GM12878 (cell line): ENCODE results near the gene COL4A2. TPM values are rescaled to one million over a fixed set of nuclear protein-coding genes. Genes with fewer than 3 reads are reported as not detected.

Source experiments
- ATAC-seq: fragments of 200-7000 bp; cut with Tn5 transposase; 3 replicates; pipeline ENCODE4 v1.9.1; 2020; ENCODE audit warnings: mild to moderate bottlenecking, moderate library complexity
- BruUV-seq: library from RNA; stranded (reverse); fragments of 400-500 nt; replicated peaks from 2 replicates; lab custom pipeline; 2021; lab: Mats Ljungman, UMichigan
- CTCF ChIA-PET: fragments of 300-600 bp; sonication (Branson Sonifier 250); formaldehyde crosslinking; extraction: SDS; loops from one replicate; lab custom pipeline; 2021; ENCODE audit warnings: inconsistent platforms; lab: Yijun Ruan, JAX
- POLR2A ChIA-PET: fragments of 350-600 bp; formaldehyde crosslinking; extraction: SDS; loops from one replicate; lab custom pipeline; 2021; ENCODE audit warnings: inconsistent platforms; lab: Charles Lee
- RAD21 ChIA-PET: fragments of 300-600 bp; sonication (Branson Sonifier 250); formaldehyde crosslinking; loops from one replicate; lab custom pipeline; 2023; ENCODE audit warnings: antibody characterized with exemption; ENCODE audit not compliant: unreplicated experiment; lab: Charles Lee
- SMC1A ChIA-PET: fragments of 300-600 bp; sonication (Branson Sonifier 250); formaldehyde crosslinking; loops from one replicate; lab custom pipeline; 2023; ENCODE audit not compliant: unreplicated experiment, uncharacterized antibody; lab: Charles Lee
- DNase-seq: peaks from one replicate; pipeline ENCODE4 v3.0.0-alpha.2; 2011; ENCODE audit warnings: low read depth, low spot score
- FAIRE-seq: peaks from 3 replicates; lab custom pipeline; 2011; peaks lifted over from hg19 to GRCh38; lab: Jason Lieb, UNC
- H2AFZ ChIP-seq: 2 replicates; pipeline ENCODE4 v1.6.0; 2011; ENCODE audit warnings: low read depth, low read length, control low read depth; ENCODE audit not compliant: control insufficient read depth
- H3K27ac ChIP-seq: 2 replicates; pipeline ENCODE4 v1.5.1; 2011; ENCODE audit warnings: control low read depth; ENCODE audit not compliant: control insufficient read depth, insufficient read depth
- H3K27me3 ChIP-seq, 2 experiments: replicated peaks in 1 of 2; 2 replicates each; pipeline versions ENCODE4 v1.6.0 to v1.6.1; 2011; ENCODE audit warnings: low read length in 1 of 2; ENCODE audit not compliant: control insufficient read depth in 2 of 2, insufficient read depth in 2 of 2
- H3K36me3 ChIP-seq, 2 experiments: 2 replicates each; pipeline ENCODE4 v1.5.1; 2011; ENCODE audit warnings: low read length in 1 of 2; ENCODE audit not compliant: control insufficient read depth in 2 of 2, insufficient read depth in 2 of 2
- H3K4me1 ChIP-seq: 2 replicates; pipeline ENCODE4 v1.6.1; 2011; ENCODE audit warnings: mild to moderate bottlenecking, low read length, moderate library complexity, mixed read lengths; ENCODE audit not compliant: control insufficient read depth, insufficient read depth
- H3K4me2 ChIP-seq: 2 replicates; pipeline ENCODE4 v1.6.0; 2011; ENCODE audit warnings: control low read depth; ENCODE audit not compliant: control insufficient read depth, insufficient read depth
- H3K4me3 ChIP-seq: fragments of 200-600 bp; sonication (generic); 2 replicates; pipeline ENCODE4 v1.5.1; 2016
- H3K79me2 ChIP-seq: 2 replicates; pipeline ENCODE4 v1.6.0; 2011; ENCODE audit warnings: low read length; ENCODE audit not compliant: control insufficient read depth, insufficient read depth
- H3K9ac ChIP-seq: 2 replicates; pipeline ENCODE4 v1.8.0; 2011; ENCODE audit warnings: low read length, control low read depth, mixed read lengths; ENCODE audit not compliant: control insufficient read depth, insufficient read depth
- H3K9me3 ChIP-seq: replicated peaks from 3 replicates; pipeline ENCODE4 v1.5.1; 2011; ENCODE audit warnings: mild to moderate bottlenecking, low read length; ENCODE audit not compliant: control insufficient read depth, insufficient read depth
- H4K20me1 ChIP-seq: 2 replicates; pipeline ENCODE4 v1.6.0; 2011; ENCODE audit not compliant: control insufficient read depth, insufficient read depth
- CEBPZ ChIP-seq: fragments of 150-350 bp; IDR thresholded peaks from 2 replicates; pipeline ENCODE4 v1.6.1; 2016; ENCODE audit warnings: low read depth, low read length
- ELK1 ChIP-seq: IDR thresholded peaks from 2 replicates; pipeline ENCODE4 v1.6.1; 2012; ENCODE audit warnings: low read depth, low read length, improper control_type of control experiment
- MTA3 ChIP-seq: IDR thresholded peaks from 2 replicates; pipeline ENCODE4 v1.6.1; 2012; ENCODE audit warnings: low read length, inconsistent platforms, borderline replicate concordance
- MXI1 ChIP-seq: fragments of 150-350 bp; IDR thresholded peaks from 2 replicates; pipeline ENCODE4 v1.6.1; 2011; ENCODE audit warnings: low read depth, mild to moderate bottlenecking, inconsistent platforms, low read length, improper control_type of control experiment
- PAX8 ChIP-seq: fragments of 450-650 bp; IDR thresholded peaks from 2 replicates; pipeline ENCODE4 v1.6.1; 2017; ENCODE audit warnings: mild to moderate bottlenecking, moderate library complexity
- PRDM15 ChIP-seq: fragments of 450-650 bp; formaldehyde crosslinking; IDR thresholded peaks from 2 replicates; pipeline ENCODE4 v1.4.0; 2020; ENCODE audit warnings: mild to moderate bottlenecking, moderate library complexity
- TBL1XR1 ChIP-seq: IDR thresholded peaks from 2 replicates; pipeline ENCODE4 v1.6.1; 2012; ENCODE audit warnings: low read depth, low read length, improper control_type of control experiment
- YY1 ChIP-seq: IDR thresholded peaks from 2 replicates; pipeline ENCODE4 v1.6.1; 2011; ENCODE audit warnings: low read depth, mild to moderate bottlenecking, low read length
- ZNF687 ChIP-seq: fragments of 450-650 bp; IDR thresholded peaks from 2 replicates; pipeline ENCODE4 v1.6.1; 2017; ENCODE audit warnings: mild to moderate bottlenecking, moderate library complexity
- WGBS: methylation state at CpG from one replicate; pipeline ENCODE4 v1.1.6; 2016; ENCODE audit warnings: low lambda C conversion rate; ENCODE audit not compliant: insufficient replicate concordance, insufficient coverage; ENCODE audit errors: missing lambda C conversion rate; 5-methylcytosine and 5-hydroxymethylcytosine counted together
- in situ Hi-C: fragments of 300-500 bp; cut with MboI; formaldehyde crosslinking; loops from 9 replicates; pipeline ENCODE4 v1.14.3; 2018; ENCODE audit warnings: mixed read lengths
- intact Hi-C: fragments of 100-400 bp; cut with micrococcal nuclease; formaldehyde crosslinking; loops from one replicate; pipeline ENCODE4 v1.14.2; 2022; ENCODE audit not compliant: unreplicated experiment
- polyA plus RNA-seq, 11 experiments: library from polyadenylated mRNA; depleted of rRNA in 4 of 11; unstranded in 6 of 11; stranded (reverse) in 5 of 11; fragments of >200 nt; fragmentation: Nextera tagmentation in 4 of 11; fragmentation: Illumina TruSeq in 1 of 11; extraction: Ambion mirVana in 4 of 11; extraction: Trizol in 1 of 11; gene quantifications; 1 replicate in 1 of 11; 2 replicates in 10 of 11; pipeline versions ENCODE4 v1.2.1 to v1.2.3, GENCODE V29; 2011 to 2016; ENCODE audit warnings: inconsistent platforms in 2 of 11, missing spikeins in 2 of 11, low read depth in 1 of 11
- total RNA-seq, 4 experiments: library from RNA; depleted of rRNA in 3 of 4; stranded (reverse); fragments of >200 nt in 3 of 4; fragmentation: Illumina TruSeq in 1 of 4; extraction: Trizol in 1 of 4; gene quantifications; 2 replicates each; pipeline versions ENCODE4 v1.2.1 to v1.2.3, GENCODE V29; 2013 to 2021

The COL4A2 gene
- total and polyA plus RNA-seq, 10 of the 15 experiments (the other 5 are each of a cell fraction or from before 2014, with no cell fraction given) = 0.16 to 1.6 (median 0.62) TPM; not detected in 3

GRCh38 chr13:110276553-110276950, 30.5 kb upstream of the COL4A2 start (continued):
- TF ChIP-seq ELK1 = no peak
- TF ChIP-seq MXI1 = no peak
- TF ChIP-seq PRDM15 (CRISPR knock-in tag) = no peak
- TF ChIP-seq TBL1XR1 = no peak

GRCh38 chr13:110277357-110277975, 29.6 kb upstream of the COL4A2 start:
- BruUV-seq = no TSS peak
- CTCF ChIA-PET = interaction anchor here (0.8 kb wide), 1 partner anchor 54 kb away, joined by 3 read pairs; no protein-coding TSS in a partner anchor
- RAD21 ChIA-PET = interaction anchor here (1.1 to 1.2 kb wide), 2 partner anchors 105 to 134 kb away, joined by 3 read pairs; no protein-coding TSS in a partner anchor
- Histone ChIP-seq H3K9me3 (no peaks in the 10 kb centered on the region), H3K36me3 (no peaks in the 10 kb centered on the region), H3K4me1 (no peaks in the 10 kb centered on the region), H4K20me1 (no peaks in the 10 kb centered on the region), H3K79me2 (no peaks in the 10 kb centered on the region), H3K27me3 (peaks cover 0 to 2% of the 10 kb centered on the region in 2 experiments; a peak in 3 of 4 replicates), H3K4me2 (no peak overlapping the region), H3K4me3 (no peak overlapping the region), H2AFZ (no peak overlapping the region), H3K9ac (no peak overlapping the region), H3K27ac (no peak overlapping the region)
- 17% methylated on average over 5 of the region's 5 CpGs for WGBS
- no peak for ATAC-seq
- intact Hi-C loops = no loop called here
- in situ Hi-C loops = no loop called here
- SMC1A ChIA-PET = no interaction called here
- DNase-seq = no peak
- POLR2A ChIA-PET = no interaction called here
- FAIRE-seq = no peak
- TF ChIP-seq CEBPZ = no peak
- no peak for TF ChIP-seq PAX8
- no peak for TF ChIP-seq ZNF687
- no peak for TF ChIP-seq MTA3
- TF ChIP-seq YY1 = no peak
